ENCODE results near the gene CACNA1B.

The CACNA1B gene

DNA sequence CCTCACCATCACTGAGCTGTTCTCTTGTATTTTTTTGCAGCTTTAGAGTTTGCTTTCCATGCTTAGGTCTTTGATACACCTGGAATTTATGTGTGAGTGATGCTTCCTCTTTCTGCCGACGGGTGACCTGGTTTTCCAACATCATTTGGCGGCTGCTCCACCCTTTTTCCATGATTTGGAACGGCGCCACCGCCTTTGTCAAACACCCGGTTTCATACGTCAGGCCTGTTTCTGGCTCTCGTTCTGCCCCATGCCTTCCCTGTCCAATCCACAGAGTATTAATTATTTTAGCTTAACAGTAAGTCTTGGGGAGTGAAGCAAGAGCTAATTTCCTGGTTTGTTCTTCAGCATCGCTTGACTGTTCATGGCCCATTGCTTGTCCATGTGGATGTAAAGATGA, 30.2 kb downstream of the CACNA1B start:
- TF ChIP-seq, protein P1, sequence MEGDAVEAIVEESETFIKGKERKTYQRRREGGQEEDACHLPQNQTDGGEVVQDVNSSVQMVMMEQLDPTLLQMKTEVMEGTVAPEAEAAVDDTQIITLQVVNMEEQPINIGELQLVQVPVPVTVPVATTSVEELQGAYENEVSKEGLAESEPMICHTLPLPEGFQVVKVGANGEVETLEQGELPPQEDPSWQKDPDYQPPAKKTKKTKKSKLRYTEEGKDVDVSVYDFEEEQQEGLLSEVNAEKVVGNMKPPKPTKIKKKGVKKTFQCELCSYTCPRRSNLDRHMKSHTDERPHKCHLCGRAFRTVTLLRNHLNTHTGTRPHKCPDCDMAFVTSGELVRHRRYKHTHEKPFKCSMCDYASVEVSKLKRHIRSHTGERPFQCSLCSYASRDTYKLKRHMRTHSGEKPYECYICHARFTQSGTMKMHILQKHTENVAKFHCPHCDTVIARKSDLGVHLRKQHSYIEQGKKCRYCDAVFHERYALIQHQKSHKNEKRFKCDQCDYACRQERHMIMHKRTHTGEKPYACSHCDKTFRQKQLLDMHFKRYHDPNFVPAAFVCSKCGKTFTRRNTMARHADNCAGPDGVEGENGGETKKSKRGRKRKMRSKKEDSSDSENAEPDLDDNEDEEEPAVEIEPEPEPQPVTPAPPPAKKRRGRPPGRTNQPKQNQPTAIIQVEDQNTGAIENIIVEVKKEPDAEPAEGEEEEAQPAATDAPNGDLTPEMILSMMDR (IDR thresholded peaks at IDR 0.05; ENCODE audit: low read depth, low read length, missing control alignments): no peak
- no peak for DNase-seq (ENCODE audit: low read depth)
- H3K4me3 ChIP-seq (ENCODE audit: low read depth, low read length): no peak overlapping the region

DNA sequence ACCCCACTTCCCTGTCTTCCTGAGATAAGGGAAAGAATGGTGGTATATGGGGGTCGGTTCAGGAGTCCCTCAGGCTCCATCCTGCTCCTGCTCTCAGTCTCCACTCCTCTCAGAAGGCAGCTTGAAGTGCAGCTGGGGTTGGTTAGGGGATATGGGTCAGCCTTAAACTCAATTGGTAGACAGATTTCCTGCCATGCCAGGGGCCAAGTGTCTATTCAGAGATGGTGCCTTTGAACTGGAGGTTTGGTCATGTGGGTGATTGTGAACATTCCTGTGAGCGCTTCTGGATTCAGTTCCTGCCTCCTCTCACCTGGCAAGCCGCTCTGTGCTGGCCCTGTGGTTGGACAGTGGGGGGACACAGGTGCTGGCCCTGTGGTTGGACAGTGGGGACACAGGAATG, 35.1 kb downstream of the CACNA1B start:
- H3K4me3 ChIP-seq (ENCODE audit: low read depth, low read length): no peak overlapping the region
- no peak for DNase-seq (ENCODE audit: low read depth)
- TF ChIP-seq, protein P1 (IDR thresholded peaks at IDR 0.05; ENCODE audit: low read depth, low read length, missing control alignments): no peak

DNA sequence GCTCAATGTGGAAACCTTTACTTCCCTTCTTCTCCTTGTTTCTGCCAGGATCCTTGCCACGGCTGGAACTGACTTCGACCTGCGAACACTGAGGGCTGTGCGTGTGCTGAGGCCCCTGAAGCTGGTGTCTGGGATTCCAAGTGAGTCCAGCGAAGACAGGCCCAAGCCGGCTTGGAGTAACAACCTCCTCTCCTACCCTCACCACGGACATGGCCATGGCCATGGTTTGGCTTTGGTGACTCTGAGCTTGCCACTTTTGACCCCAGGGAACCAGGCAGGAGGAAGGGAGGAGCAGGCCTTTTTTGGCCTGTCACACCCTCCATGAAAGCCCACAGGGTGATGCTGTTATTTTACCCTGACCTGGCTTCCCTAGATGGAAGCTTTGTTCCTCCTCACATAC, 35.5 kb downstream of the CACNA1B start:
- no peak overlapping the region for H3K4me3 ChIP-seq (ENCODE audit: low read depth, low read length)
- no peak for DNase-seq (ENCODE audit: low read depth)
- TF ChIP-seq, protein P1 (IDR thresholded peaks at IDR 0.05; ENCODE audit: low read depth, low read length, missing control alignments): no peak

DNA sequence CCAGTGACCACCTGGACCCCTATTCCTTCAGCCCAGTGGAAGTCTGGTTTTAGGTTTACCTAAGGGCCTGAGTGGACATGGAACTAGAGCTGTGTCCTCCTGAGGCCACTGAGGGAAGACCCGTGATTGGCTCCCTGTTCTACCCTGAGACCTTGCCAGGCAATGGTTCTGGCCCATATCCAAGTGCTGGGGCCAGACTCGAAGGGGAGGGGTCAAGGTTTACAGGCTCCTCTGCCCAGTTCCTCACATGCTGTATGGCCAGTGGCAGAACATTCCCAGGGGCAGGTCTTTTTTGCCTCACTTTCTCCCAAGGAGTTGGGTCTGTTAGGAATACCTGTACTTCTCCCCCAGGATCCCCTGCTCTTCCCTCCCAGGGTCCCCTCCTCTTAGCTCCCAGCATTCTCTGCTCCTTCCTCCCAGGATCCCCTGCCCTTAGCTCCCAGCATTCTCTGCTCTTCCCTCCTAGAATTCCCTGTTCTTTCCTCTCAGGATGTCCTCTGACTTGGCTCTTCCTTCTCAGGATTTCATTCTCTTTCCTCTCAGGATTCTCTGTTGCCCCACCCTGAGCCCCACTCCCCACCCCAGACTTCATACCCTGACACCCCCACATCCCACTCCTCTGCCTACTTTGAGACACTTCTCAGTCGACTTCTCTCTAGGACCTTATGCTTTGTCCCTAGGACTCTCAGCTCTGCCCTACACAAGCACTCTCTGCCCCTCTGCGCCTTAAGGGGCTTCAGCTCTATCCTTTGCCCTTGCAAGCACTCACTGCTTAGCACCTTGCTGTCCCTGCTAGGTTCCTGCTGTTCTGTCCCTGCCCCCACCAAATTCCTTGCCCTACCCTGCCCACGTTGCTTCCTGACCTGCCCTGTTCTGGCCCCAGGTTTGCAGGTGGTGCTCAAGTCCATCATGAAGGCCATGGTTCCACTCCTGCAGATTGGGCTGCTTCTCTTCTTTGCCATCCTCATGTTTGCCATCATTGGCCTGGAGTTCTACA, 36.5 kb downstream of the CACNA1B start:
- DNase-seq (ENCODE audit: low read depth): no peak
- TF ChIP-seq, protein P1 (IDR thresholded peaks at IDR 0.05; ENCODE audit: low read depth, low read length, missing control alignments): no peak
- no peak overlapping the region for H3K4me3 ChIP-seq (ENCODE audit: low read depth, low read length)

DNA sequence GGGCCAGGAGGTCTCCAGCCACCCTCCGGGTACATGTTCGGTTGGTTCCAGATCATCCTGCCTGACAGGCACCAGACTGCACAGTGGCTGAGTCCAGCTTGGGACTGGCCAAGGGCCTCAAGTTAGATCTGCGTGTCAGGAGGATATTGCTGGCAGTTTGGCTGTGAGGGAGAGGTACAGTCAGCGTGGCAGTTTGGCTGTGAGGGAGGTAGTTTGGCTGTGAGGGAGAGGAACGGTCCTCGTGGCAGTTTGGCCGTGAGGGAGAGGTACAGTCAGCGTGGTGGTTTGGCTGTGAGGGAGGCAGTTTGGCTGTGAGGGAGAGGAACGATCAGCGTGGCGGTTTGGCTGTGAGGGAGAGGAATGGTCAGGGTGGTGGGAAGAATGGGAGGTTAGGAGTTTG, 39.0 kb downstream of the CACNA1B start:
- TF ChIP-seq, protein P1 (IDR thresholded peaks at IDR 0.05; ENCODE audit: low read depth, low read length, missing control alignments): no peak
- no peak for DNase-seq (ENCODE audit: low read depth)
- no peak overlapping the region for H3K4me3 ChIP-seq (ENCODE audit: low read depth, low read length)

DNA sequence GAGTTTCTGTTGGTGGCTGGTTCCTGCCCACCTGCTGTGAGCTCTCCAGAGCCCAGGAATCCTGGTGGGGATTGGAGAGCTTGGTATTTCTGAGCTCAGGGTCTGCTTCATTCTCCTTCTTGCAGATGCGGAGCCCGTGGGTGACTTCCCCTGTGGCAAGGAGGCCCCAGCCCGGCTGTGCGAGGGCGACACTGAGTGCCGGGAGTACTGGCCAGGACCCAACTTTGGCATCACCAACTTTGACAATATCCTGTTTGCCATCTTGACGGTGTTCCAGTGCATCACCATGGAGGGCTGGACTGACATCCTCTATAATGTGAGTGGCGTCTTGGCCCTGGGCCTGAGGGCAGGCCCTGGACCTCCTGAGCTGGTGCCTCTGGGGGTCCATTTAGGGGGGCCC, 39.5 kb downstream of the CACNA1B start:
- TF ChIP-seq, protein P1 (IDR thresholded peaks at IDR 0.05; ENCODE audit: low read depth, low read length, missing control alignments): no peak
- no peak overlapping the region for H3K4me3 ChIP-seq (ENCODE audit: low read depth, low read length)
- DNase-seq (ENCODE audit: low read depth): no peak

All from GM12864 (cell line).